ENCODE data around the gene HIP1R. TPM values are rescaled to one million over a fixed set of nuclear protein-coding genes. Genes with fewer than 3 reads are reported as not detected.

Gene HIP1R
- total and polyA plus RNA-seq, 8 donors: 23.7 to 36.7 (median 30.4) TPM

DNA sequence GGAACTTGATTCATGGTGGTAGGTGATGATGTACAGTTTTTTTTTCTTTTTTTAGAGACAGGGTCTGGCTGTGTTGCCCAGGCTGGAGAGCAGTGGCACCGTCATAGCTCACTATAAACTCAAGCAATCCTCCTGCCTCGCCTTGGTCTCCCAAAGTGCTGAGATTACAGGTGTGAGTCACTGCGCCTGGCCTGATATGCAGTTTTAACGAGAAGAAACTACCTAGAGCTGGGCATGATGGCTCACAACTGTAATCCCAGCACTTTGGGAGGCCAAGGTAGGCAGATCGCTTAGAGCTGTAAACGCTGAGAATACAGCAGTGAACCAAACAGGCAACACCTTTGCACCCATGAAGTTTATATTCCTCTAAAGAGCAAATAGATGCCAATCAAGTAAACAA lies 73.7 kb downstream of the HIP1R start:
- intact Hi-C loops (cut with DNase I): no loop called here
- Histone ChIP-seq H3K36me3 (no peaks in the 10 kb centered on the region), H3K4me3 (no peak overlapping the region), H3K4me1 (peaks cover 0 to 12% of the 10 kb centered on the region in 2 donors), H3K27me3 (no peaks in the 10 kb centered on the region), H3K9me3 (no peaks in the 10 kb centered on the region), H3K27ac (no peak overlapping the region)
- no peak for TF ChIP-seq CTCF (IDR thresholded peaks at IDR 0.05)
- no peak for DNase-seq
- ATAC-seq: no peak

- intact Hi-C loops (cut with DNase I): no loop called here
- DNase-seq: no peak
- H3K4me3 ChIP-seq: no peak overlapping the region
- no peaks in the 10 kb centered on the region for H3K36me3 ChIP-seq
- H3K27ac ChIP-seq: no peak overlapping the region
- ATAC-seq: no peak
- no peaks in the 10 kb centered on the region for H3K27me3 ChIP-seq
- H3K9me3 ChIP-seq: no peaks in the 10 kb centered on the region
- TF ChIP-seq CTCF (IDR thresholded peaks at IDR 0.05): no peak
- H3K4me1 ChIP-seq: peaks cover 0 to 5% of the 10 kb centered on the region in 2 donors
These were observed 74.4 kb downstream of the HIP1R start for GRCh38 chr12:122909442-122910288.

Other genes with a start within 250 kb of the HIP1R start
- 1 to 10 TPM; 3.3 to 5.1 TPM for gene HCAR2, start 132.1 kb upstream of the HIP1R start, total RNA-seq
- gene HCAR2, start 132.1 kb upstream of the HIP1R start, polyA plus RNA-seq (ENCODE audit: insufficient read length in 6 of 6): under 1 TPM; 0.10 to 0.33 (median 0.19) TPM
- 1 to 10 TPM; 2.1 to 2.8 TPM for gene HCAR3, start 118.6 kb upstream of the HIP1R start, total RNA-seq
- gene HCAR3, start 118.6 kb upstream of the HIP1R start, polyA plus RNA-seq (ENCODE audit: insufficient read length in 6 of 6): under 1 TPM in 4 of 6 donors, not detected in 2; 0.07 to 0.17 (median 0.15) TPM
- gene HCAR1, start 104.6 kb upstream of the HIP1R start, total RNA-seq: under 1 TPM; 0.47 to 0.55 TPM
- gene HCAR1, start 104.6 kb upstream of the HIP1R start, polyA plus RNA-seq (ENCODE audit: insufficient read length in 6 of 6): under 1 TPM; 0.29 to 0.66 (median 0.57) TPM
- gene DENR, start 82.6 kb upstream of the HIP1R start, total RNA-seq: 10 to 100 TPM; 35.7 to 36.5 TPM
- 100 to 1,000 TPM in 1 of 6 donors, 10 to 100 TPM in 5; 83.4 to 102 (median 93.0) TPM for gene DENR, start 82.6 kb upstream of the HIP1R start, polyA plus RNA-seq (ENCODE audit: insufficient read length in 6 of 6)
- gene CCDC62, start 60.9 kb upstream of the HIP1R start, total RNA-seq: 1 to 10 TPM in 1 of 2 donors, under 1 TPM in 1; 0.38 to 1.2 TPM
- gene CCDC62, start 60.9 kb upstream of the HIP1R start, polyA plus RNA-seq (ENCODE audit: insufficient read length in 6 of 6): under 1 TPM; 0.28 to 0.69 (median 0.35) TPM
- gene VPS37B, start 60.7 kb downstream of the HIP1R start, total RNA-seq: 10 to 100 TPM; 33.9 to 35.8 TPM
- gene VPS37B, start 60.7 kb downstream of the HIP1R start, polyA plus RNA-seq (ENCODE audit: insufficient read length in 6 of 6): 10 to 100 TPM; 23.2 to 32.9 (median 26.4) TPM
- gene ABCB9, start 131.0 kb downstream of the HIP1R start, total RNA-seq: 1 to 10 TPM; 4.5 to 7.7 TPM
- 10 to 100 TPM in 1 of 6 donors, 1 to 10 TPM in 5; 8.2 to 11.8 (median 8.7) TPM for gene ABCB9, start 131.0 kb downstream of the HIP1R start, polyA plus RNA-seq (ENCODE audit: insufficient read length in 6 of 6)
- gene OGFOD2, start 139.8 kb downstream of the HIP1R start, total RNA-seq: 10 to 100 TPM; 20.3 to 20.6 TPM
- gene OGFOD2, start 139.8 kb downstream of the HIP1R start, polyA plus RNA-seq (ENCODE audit: insufficient read length in 6 of 6): 10 to 100 TPM; 14.2 to 20.8 (median 15.9) TPM
- gene ARL6IP4, start 145.2 kb downstream of the HIP1R start, total RNA-seq: 100 to 1,000 TPM; 122 to 133 TPM
- gene ARL6IP4, start 145.2 kb downstream of the HIP1R start, polyA plus RNA-seq (ENCODE audit: insufficient read length in 6 of 6): 100 to 1,000 TPM; 146 to 198 (median 170) TPM

All from left lung (tissue), 10 donors.